IPS-NIHi11 (cell line): Measurements from ENCODE around the gene WNT11.
A peak's percentile ranks its signal among the peaks of the same experiment; 100 is the strongest.
"Not testable (repeated sequence)": the region's sequence is repeated elsewhere in the genome, so short reads cannot be mapped to it uniquely, and the experiment has no call there.

Experiments
- DNase-seq: peaks from one replicate; pipeline ENCODE4 v3.0.0; 2012; ENCODE audit warnings: mixed read lengths, low spot score

The WNT11 gene

GRCh38 chr11:76201672-76202412 is 4.5 kb downstream of the WNT11 start:
- no peak for DNase-seq

- no peak for DNase-seq
These were observed 5.2 kb downstream of the WNT11 start for GRCh38 chr11:76201056-76201455.

DNA sequence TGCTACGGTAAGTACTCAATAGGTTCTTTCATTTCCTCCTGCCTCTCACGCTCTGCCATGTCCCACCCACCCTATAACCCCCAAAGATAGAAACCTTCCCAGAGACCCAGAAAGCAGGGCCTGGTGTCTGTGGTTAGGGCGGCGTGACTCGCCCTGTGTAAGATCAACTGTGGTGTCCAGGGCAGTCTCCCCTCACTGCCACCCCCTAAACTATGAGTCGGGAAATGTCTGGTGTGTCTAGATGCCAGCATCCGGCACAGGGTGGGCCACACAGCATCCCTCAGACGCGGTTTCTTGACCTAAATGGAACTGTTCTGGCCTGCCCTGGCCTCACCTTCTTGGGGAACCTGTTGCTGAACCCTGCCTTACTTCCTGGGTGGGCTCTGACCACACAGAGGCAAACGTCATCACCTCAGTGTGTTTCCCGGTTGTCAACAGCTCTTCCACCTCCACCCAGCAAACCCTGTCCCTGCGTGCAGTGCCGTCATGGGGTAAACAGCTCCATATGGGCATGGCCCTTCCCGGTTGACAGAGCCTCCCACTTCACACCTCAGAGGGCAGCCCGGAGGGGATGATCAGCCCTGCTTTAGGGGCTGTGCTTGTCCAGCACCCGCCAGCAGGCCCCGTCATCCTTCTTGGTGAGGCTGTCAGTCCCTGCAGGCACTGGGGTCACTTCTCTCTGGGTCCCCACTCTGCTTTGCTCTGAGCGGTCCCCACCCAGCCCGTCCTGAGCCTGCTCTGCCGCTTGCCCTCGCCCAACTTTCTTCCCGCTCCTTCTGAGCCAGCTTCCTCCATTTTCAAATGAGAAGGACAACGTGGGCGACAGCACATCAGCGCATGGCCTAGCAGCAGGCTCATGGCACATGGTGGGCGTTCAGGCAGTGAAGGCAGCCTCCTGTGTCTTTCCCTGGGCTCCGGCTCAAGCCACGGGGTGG is 6.0 kb downstream of the WNT11 start:
- no peak for DNase-seq

- not testable (repeated sequence) for DNase-seq
These were observed 7.6 kb downstream of the WNT11 start for GRCh38 chr11:76198691-76199090.

GRCh38 chr11:76197941-76198640 is 8.2 kb downstream of the WNT11 start:
- DNase-seq: no peak

DNA sequence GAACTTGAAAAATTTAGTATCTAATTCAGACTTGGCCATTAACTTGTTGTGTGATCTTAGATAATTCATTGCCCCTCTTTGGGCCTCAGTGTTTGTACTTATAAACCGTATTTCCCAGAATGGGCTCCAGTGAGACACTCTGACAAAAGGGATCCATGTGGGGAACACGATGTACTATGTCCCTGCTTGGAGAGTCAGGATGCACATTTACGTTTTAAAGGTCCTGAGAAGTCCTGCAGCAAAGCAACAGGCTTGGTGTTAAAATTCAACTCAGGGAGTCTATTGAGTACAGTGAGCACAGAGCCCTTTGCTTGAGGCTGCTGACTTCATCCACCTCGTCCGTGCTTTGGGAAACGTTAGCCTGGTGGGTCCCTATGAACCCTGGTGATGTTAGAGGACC is 9.0 kb downstream of the WNT11 start:
- DNase-seq: no peak

GRCh38 chr11:76196849-76197248 is 9.5 kb downstream of the WNT11 start:
- DNase-seq: no peak

DNA sequence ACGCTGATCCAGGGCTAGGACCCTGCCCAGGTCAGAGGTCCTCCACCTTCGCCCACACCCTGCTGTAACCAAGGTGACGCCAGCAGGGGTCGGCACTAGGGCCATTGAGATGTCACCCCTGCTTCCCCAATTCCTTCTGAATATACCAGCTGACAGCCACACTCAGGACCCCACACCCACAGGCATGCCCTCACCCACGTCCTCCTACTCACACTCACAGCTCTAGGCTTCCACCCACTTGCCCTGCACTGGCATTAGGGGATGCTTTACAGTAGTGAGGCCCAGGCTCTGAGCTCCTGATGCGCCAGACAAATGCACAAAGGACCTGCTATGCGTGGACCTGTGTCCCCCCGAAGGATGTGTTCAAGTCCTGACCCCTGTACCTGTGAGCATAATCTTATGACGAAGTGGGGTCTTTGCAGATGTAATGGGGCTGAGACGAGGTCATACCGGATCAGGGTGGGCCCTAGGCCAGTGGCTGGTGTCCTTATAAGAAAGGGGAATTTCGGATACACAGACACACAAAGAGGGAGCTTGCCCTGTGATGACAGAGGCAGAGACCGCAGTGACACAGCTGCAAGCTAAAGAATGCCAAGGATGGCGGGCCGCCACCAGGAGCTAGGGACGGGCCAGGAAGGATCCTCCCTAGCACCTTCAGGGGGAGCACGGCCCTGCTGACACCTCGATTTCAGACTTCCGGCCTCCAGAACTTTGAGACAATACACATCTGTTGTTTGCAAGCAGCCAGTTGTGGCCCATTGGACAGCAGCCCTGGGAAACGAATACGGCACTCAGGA is 11.2 kb downstream of the WNT11 start:
- DNase-seq: no peak

- DNase-seq: peak; percentile 81
These were observed 13.1 kb downstream of the WNT11 start for GRCh38 chr11:76193219-76193618.

- no peak for DNase-seq
These were observed 15.9 kb downstream of the WNT11 start for GRCh38 chr11:76190376-76190775.

GRCh38 chr11:76189682-76190081 is 16.6 kb downstream of the WNT11 start:
- no peak for DNase-seq

DNA sequence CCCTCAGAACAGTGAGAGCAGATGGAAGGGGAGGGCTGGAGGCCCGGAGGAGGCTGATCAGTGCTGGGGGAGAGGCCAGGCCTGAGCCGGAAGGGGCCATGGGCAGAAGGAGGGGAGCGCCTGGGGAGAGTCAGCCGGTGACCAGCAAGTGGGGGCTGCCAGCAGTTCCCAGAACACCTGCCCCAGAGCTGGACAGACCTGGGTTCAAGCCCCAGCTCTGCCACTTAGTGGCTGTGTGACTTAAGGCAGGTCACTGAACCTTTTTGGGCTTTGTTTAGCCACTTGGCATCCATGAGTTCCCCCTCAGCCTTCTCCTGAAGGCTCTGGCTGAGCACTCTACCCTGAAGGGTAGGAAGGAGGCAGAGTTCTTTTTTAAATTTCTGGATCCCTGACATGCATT is 17.4 kb downstream of the WNT11 start:
- DNase-seq: no peak

- DNase-seq: no peak
These were observed 19.5 kb downstream of the WNT11 start for GRCh38 chr11:76186776-76187279.

GRCh38 chr11:76185931-76186401 is 20.3 kb downstream of the WNT11 start:
- DNase-seq: no peak

- DNase-seq: no peak
These were observed 20.8 kb downstream of the WNT11 start for GRCh38 chr11:76185511-76185910.

DNA sequence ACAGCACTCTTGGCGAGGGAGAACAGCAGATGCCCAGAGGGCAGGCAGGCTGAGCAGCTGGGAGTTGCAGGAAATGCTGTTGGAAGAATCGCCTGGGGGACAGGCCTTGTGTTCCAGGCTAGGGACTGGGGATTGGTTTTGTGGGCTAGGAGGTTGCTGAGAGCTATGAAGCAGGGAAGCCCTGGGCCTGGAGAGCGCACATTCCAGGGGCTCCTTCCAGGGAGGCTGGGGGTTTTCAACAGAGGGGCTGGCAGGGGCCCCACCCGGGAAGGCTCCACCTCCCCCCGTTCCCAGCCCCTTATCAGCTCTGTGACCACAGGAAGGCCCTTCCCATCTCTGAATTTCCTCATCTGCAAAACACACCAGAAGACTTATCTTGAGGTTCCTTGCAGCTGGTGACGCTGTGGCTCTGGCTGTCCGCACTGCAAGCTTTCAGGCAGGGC is 21.7 kb downstream of the WNT11 start:
- DNase-seq: no peak

DNA sequence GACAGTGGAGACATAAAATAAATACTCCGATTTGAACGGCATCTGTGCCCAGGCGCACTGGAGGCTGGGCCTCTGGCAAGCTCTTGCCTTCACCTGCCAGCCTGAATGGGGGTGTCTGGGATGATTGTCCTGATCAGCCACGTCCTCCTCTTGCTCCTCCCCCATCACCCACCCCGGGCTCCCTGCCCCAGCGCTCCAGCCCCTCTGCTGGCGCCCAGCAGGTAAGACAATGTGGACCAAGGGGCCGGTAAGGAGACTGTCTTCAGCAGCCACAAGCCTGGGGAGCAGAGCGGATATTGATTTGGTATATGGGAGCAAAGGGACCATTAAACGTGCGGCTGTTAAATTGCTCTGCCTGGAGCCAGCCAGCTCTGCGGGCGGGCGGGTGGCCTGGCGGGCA is 24.9 kb downstream of the WNT11 start:
- peak; percentile 63 for DNase-seq

DNA sequence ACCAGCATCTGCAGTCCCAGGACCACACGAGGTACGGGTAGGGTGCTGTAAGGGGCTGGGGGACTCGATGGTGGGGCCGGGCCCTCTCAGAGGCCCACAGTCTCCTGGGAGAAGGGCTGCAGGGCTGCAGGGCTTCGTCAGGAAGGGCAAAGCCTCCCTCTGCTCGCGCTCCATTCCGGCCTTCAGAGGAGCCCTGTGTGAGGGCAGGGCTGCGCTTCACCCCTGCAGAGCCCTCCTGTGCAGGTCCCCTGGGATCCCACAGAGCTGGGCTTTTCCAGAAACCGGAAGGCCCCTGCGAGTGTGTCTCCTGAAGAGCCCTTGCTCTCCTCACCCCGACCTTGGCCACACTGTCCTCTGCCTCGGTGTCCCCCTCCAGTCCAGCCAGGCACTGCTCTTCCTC is 27.2 kb downstream of the WNT11 start:
- DNase-seq: no peak

DNA sequence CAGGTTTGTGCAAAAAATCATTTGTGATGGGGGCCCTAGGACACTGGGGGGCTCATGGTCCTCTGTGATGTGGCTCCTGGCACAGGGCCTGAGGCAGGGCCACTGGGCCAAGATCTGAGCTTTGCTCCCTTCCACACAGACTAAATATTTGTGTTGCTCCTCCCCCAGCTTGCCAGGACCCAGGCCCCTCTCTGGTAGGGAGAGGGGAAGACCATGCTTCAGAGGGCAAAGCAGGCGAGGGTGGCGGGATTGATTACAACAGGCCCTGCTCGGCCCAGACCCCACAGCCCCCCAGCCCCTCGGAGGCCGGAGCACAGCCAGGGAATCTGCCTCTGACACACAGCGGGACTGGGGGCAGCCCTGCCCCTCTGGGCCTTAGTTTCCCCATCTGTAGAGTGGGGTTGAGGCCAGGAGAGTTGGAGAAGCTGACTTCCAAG is 29.0 kb downstream of the WNT11 start:
- no peak for DNase-seq

DNA sequence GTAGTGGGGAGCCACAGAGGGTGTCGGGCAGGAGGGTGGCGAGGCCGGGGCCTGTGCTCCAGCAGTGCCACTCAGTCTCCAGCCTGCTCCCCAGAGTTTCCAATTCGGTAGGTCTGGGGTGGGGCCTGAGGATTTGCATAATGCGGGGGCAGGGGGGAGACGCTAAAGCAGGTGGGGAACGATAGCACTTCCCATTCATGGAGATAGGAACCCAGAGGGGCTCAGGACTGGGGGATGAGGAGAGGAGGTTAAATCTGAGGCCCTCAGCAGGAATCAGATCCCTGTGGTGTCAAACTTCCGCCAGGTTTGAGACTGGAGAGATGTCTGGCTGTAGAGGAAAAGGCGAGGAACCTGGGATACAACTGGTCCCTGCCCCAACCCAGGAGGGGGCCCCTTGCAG is 29.8 kb downstream of the WNT11 start:
- DNase-seq: no peak

- no peak for DNase-seq
These were observed 30.5 kb downstream of the WNT11 start for GRCh38 chr11:76175783-76176182.
